OCI-LY1 (cell line): ENCODE results near the gene LTBP1.
A peak's percentile ranks its signal among the peaks of the same experiment; 100 is the strongest.

Experiments used
- H2AFZ ChIP-seq: fragments of 200-600 bp; sonication (generic), shearing (Covaris generic); 2 replicates; pipeline ENCODE4 v1.6.0; 2014; ENCODE audit warnings: antibody characterized with exemption, mild to moderate bottlenecking, low read length
- H3F3A ChIP-seq: fragments of 200-600 bp; sonication (generic), shearing (Covaris generic); 2 replicates; pipeline ENCODE4 v1.6.0; 2014; ENCODE audit warnings: mild to moderate bottlenecking, antibody characterized with exemption, low read length, moderate library complexity; ENCODE audit not compliant: insufficient read depth
- H3K27ac ChIP-seq: fragments of 200-600 bp; sonication (generic); 2 replicates; pipeline ENCODE4 v1.5.1; 2014; ENCODE audit warnings: low read length, mixed run types, mild to moderate bottlenecking, low read depth; ENCODE audit not compliant: poor library complexity, severe bottlenecking
- H3K27me3 ChIP-seq: fragments of 200-600 bp; sonication (generic); 2 replicates; pipeline ENCODE4 v1.6.0; 2014; ENCODE audit warnings: antibody characterized with exemption, mild to moderate bottlenecking, low read length, moderate library complexity; ENCODE audit not compliant: insufficient read depth
- H3K36me3 ChIP-seq: fragments of 200-600 bp; sonication (generic); 2 replicates; pipeline ENCODE4 v1.6.1; 2014; ENCODE audit warnings: mild to moderate bottlenecking, antibody characterized with exemption, low read length, moderate library complexity, mixed read lengths; ENCODE audit not compliant: insufficient read depth
- H3K4me1 ChIP-seq: fragments of 200-600 bp; sonication (generic); 2 replicates; pipeline ENCODE4 v1.5.1; 2014; ENCODE audit warnings: mild to moderate bottlenecking, low read length, moderate library complexity; ENCODE audit not compliant: insufficient read depth, severe bottlenecking
- H3K4me2 ChIP-seq: fragments of 200-600 bp; sonication (generic), shearing (Covaris generic); 2 replicates; pipeline ENCODE4 v1.6.1; 2014; ENCODE audit warnings: low read length
- H3K4me3 ChIP-seq: fragments of 200-600 bp; sonication (generic); 2 replicates; pipeline ENCODE4 v1.5.1; 2014; ENCODE audit warnings: low read length, low read depth, mild to moderate bottlenecking, mixed read lengths; ENCODE audit not compliant: poor library complexity, severe bottlenecking
- H3K79me2 ChIP-seq: fragments of 200-600 bp; shearing (Covaris generic); 2 replicates; pipeline ENCODE4 v1.6.1; 2016; ENCODE audit warnings: mixed run types, low read length, mixed read lengths; ENCODE audit not compliant: insufficient read depth
- H3K9ac ChIP-seq: fragments of 200-600 bp; sonication (generic), shearing (Covaris generic); 2 replicates; pipeline ENCODE4 v1.6.1; 2014; ENCODE audit warnings: mild to moderate bottlenecking, low read length, mixed read lengths
- H3K9me2 ChIP-seq: fragments of 200-600 bp; sonication (generic), shearing (Covaris generic); 2 replicates; pipeline ENCODE4 v1.6.1; 2014; ENCODE audit warnings: low read depth, mild to moderate bottlenecking, low read length, mixed read lengths
- H3K9me3 ChIP-seq: fragments of 200-600 bp; shearing (Covaris generic); 2 replicates; pipeline ENCODE4 v1.6.1; 2014; ENCODE audit warnings: low read length, mixed read lengths
- H4K20me1 ChIP-seq: fragments of 200-600 bp; sonication (generic), shearing (Covaris generic); 2 replicates; pipeline ENCODE4 v1.6.0; 2016; ENCODE audit warnings: mild to moderate bottlenecking, low read length; ENCODE audit not compliant: insufficient read depth
- CTCF ChIP-seq: fragments of 200-600 bp; sonication (generic), shearing (Covaris generic); IDR thresholded peaks from 2 replicates; pipeline ENCODE4 v1.5.1; 2017; ENCODE audit warnings: mild to moderate bottlenecking, antibody characterized with exemption, low read length, moderate library complexity, mixed read lengths
- EZH2 ChIP-seq: fragments of 200-600 bp; sonication (generic), shearing (Covaris generic); IDR thresholded peaks from 2 replicates; pipeline ENCODE4 v1.8.0; 2017; ENCODE audit warnings: borderline replicate concordance, mixed run types, mild to moderate bottlenecking, antibody characterized with exemption, low read length, moderate library complexity, mixed read lengths

Gene LTBP1

GRCh38 chr2:32945286-32945685 lies 1.5 kb upstream of the LTBP1 start:
- H3K79me2 ChIP-seq, result peaks cover 24% of the 10 kb centered on the region
- H4K20me1 ChIP-seq, result no peaks in the 10 kb centered on the region
- H3K4me2 ChIP-seq, result no peak overlapping the region
- no peak overlapping the region for H3K4me3 ChIP-seq
- H3K9me2 ChIP-seq, result no peaks in the 10 kb centered on the region
- peak overlapping the region; percentile 83 for H3K27ac ChIP-seq
- no peaks in the 10 kb centered on the region for H3K9me3 ChIP-seq
- no peak overlapping the region for H2AFZ ChIP-seq
- no peak for TF ChIP-seq CTCF
- TF ChIP-seq EZH2, result no peak
- H3K27me3 ChIP-seq, result no peaks in the 10 kb centered on the region
- peaks cover 17% of the 10 kb centered on the region for H3K36me3 ChIP-seq
- peaks cover 64% of the 10 kb centered on the region for H3K4me1 ChIP-seq
- H3F3A ChIP-seq, result 0 out of 2 replicates have a peak, but pooled peaks cover 9% of the 10 kb centered on the region
- no peak overlapping the region; the same call in 1 of the 2 replicates for H3K9ac ChIP-seq

GRCh38 chr2:32947076-32947483 lies 327 bp downstream of the LTBP1 start:
- H3K27ac ChIP-seq, result peak overlapping the region; percentile 83

DNA sequence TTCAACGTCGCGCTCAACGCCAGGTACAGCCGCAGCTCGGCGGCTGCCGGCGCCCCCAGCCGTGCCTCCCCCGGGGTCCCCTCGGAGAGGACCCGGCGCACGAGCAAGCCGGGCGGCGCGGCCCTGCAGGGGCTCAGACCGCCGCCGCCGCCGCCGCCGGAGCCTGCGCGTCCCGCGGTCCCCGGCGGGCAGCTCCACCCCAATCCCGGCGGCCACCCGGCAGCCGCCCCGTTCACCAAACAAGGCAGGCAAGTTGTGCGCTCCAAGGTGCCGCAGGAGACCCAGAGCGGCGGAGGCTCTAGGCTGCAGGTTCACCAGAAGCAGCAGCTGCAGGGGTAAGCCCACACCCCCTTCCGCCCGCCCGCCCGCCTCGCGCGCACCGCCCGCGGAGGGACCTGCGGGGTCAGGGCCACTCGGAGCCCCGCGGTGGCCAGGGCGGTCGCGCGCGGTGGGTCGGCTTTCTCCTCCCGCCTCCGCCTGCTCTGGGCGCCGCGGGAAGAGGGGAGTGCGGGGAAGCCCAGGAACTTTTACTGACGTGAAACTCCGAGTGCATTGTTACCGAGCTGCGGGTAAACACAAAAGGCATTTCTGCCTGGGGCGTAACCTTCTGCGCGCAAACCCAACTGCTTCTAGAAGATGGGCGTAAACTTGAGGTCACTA lies 861 bp downstream of the LTBP1 start:
- no peaks in the 10 kb centered on the region for H3K9me2 ChIP-seq
- H3K27ac ChIP-seq, result peak overlapping the region; percentile 83
- peaks cover 47% of the 10 kb centered on the region for H3K79me2 ChIP-seq
- peak overlapping the region; percentile 80 for H3K4me2 ChIP-seq
- TF ChIP-seq EZH2 (no peak), CTCF (no peak)
- H3K9me3 ChIP-seq, result no peaks in the 10 kb centered on the region
- peak overlapping the region; percentile 78 for H3K9ac ChIP-seq
- H3K36me3 ChIP-seq, result peaks cover 39% of the 10 kb centered on the region
- H3F3A ChIP-seq, result 0 out of 2 replicates have a peak, but pooled peaks cover 4% of the 10 kb centered on the region
- no peaks in the 10 kb centered on the region for H4K20me1 ChIP-seq
- peaks cover 64% of the 10 kb centered on the region for H3K4me1 ChIP-seq
- no peak overlapping the region for H2AFZ ChIP-seq
- H3K4me3 ChIP-seq, result peak overlapping the region; percentile 89
- H3K27me3 ChIP-seq, result no peaks in the 10 kb centered on the region

More at GRCh38 chr2:32947076-32947483, 327 bp downstream of the LTBP1 start:
- Histone ChIP-seq H2AFZ (no peak overlapping the region), H3K4me1 (peaks cover 64% of the 10 kb centered on the region), H3K27me3 (no peaks in the 10 kb centered on the region), H3K79me2 (peaks cover 42% of the 10 kb centered on the region), H3K9ac (peak overlapping the region; percentile 78), H3K4me2 (peak overlapping the region; percentile 80), H3K4me3 (peak overlapping the region; percentile 89), H3K9me2 (no peaks in the 10 kb centered on the region), H4K20me1 (no peaks in the 10 kb centered on the region), H3F3A (0 out of 2 replicates have a peak, but pooled peaks cover 9% of the 10 kb centered on the region), H3K36me3 (peaks cover 33% of the 10 kb centered on the region), H3K9me3 (no peaks in the 10 kb centered on the region)
- no peak for TF ChIP-seq CTCF
- no peak for TF ChIP-seq EZH2
